AG09319 (cell line): ENCODE data around the gene THBS1.
A peak's percentile ranks its signal among the peaks of the same experiment; 100 is the strongest.

Source experiments
- DNase-seq: peaks from one replicate; pipeline ENCODE4 v3.0.0-alpha.2; 2010; ENCODE audit warnings: low read depth; ENCODE audit errors: extremely low read depth
- CTCF ChIP-seq: IDR thresholded peaks from 2 replicates; pipeline ENCODE4 v1.5.1; 2011; ENCODE audit warnings: low read depth, mild to moderate bottlenecking, inconsistent platforms, low read length, moderate library complexity

Gene THBS1

GRCh38 chr15:39589193-39589814 lies 8.4 kb downstream of the THBS1 start:
- no peak for TF ChIP-seq CTCF
- peak; percentile 55 for DNase-seq

- TF ChIP-seq CTCF = no peak
- DNase-seq = peak; percentile 40
These were observed 9.2 kb downstream of the THBS1 start for GRCh38 chr15:39589815-39590644.

- DNase-seq = peak; percentile 36
These were observed 10.4 kb downstream of the THBS1 start for GRCh38 chr15:39591141-39591895.

GRCh38 chr15:39591896-39592315 lies 11.0 kb downstream of the THBS1 start:
- DNase-seq = peak; percentile 30
- TF ChIP-seq CTCF = no peak

More at GRCh38 chr15:39591141-39591895, 10.4 kb downstream of the THBS1 start:
- no peak for TF ChIP-seq CTCF

GRCh38 chr15:39592500-39592899 lies 11.6 kb downstream of the THBS1 start:
- peak; percentile 57 for DNase-seq

GRCh38 chr15:39593071-39593655 lies 12.3 kb downstream of the THBS1 start:
- no peak for TF ChIP-seq CTCF
- DNase-seq = peak; percentile 36

More at GRCh38 chr15:39592500-39592899, 11.6 kb downstream of the THBS1 start:
- no peak for TF ChIP-seq CTCF
